Central memory CD4-positive, alpha-beta T cell (primary cell): ENCODE results near the gene MACROD1.
"Not testable (repeated sequence)": the region's sequence is repeated elsewhere in the genome, so short reads cannot be mapped to it uniquely, and the experiment has no call there.

ENCODE experiments used
- DNase-seq: peaks from one replicate; pipeline ENCODE4 v3.0.0; 2022

The MACROD1 gene

GRCh38 chr11:64052938-64053622 lies 112.8 kb downstream of the MACROD1 start:
- no peak for DNase-seq

GRCh38 chr11:64052436-64052835 lies 113.5 kb downstream of the MACROD1 start:
- DNase-seq: no peak

- no peak for DNase-seq
Observed at GRCh38 chr11:64051297-64051696, 114.6 kb downstream of the MACROD1 start.

GRCh38 chr11:64049509-64049908 lies 116.4 kb downstream of the MACROD1 start:
- DNase-seq: no peak

- DNase-seq: no peak
Observed at GRCh38 chr11:64048042-64048854, 117.7 kb downstream of the MACROD1 start.

GRCh38 chr11:64047373-64047772 lies 118.5 kb downstream of the MACROD1 start:
- not testable (repeated sequence) for DNase-seq

- DNase-seq: no peak
Observed at GRCh38 chr11:64045700-64046099, 120.2 kb downstream of the MACROD1 start.

- no peak for DNase-seq
Observed at GRCh38 chr11:64044730-64045393, 121.1 kb downstream of the MACROD1 start.

GRCh38 chr11:64043545-64043944 lies 122.4 kb downstream of the MACROD1 start:
- no peak for DNase-seq

GRCh38 chr11:64042301-64042700 lies 123.6 kb downstream of the MACROD1 start:
- no peak for DNase-seq

GRCh38 chr11:64041846-64042245 lies 124.1 kb downstream of the MACROD1 start:
- no peak for DNase-seq

GRCh38 chr11:64040684-64041322 lies 125.1 kb downstream of the MACROD1 start:
- no peak for DNase-seq

- DNase-seq: no peak
Observed at GRCh38 chr11:64039012-64039665, 126.8 kb downstream of the MACROD1 start.

- no peak for DNase-seq
Observed at GRCh38 chr11:64038500-64038899, 127.4 kb downstream of the MACROD1 start.

GRCh38 chr11:64037027-64037634 lies 128.8 kb downstream of the MACROD1 start:
- DNase-seq: no peak

- no peak for DNase-seq
Observed at GRCh38 chr11:64036087-64037026, 129.6 kb downstream of the MACROD1 start.

- DNase-seq: no peak
Observed at GRCh38 chr11:64035576-64035975, 130.3 kb downstream of the MACROD1 start, which contains the start of gene FLRT1. Gene FLRT1 (plus strand): TSS chr11:64035931. CDS start chr11:64116268, 80,337 bp downstream.

GRCh38 chr11:64035081-64035524 lies 130.8 kb downstream of the MACROD1 start:
- DNase-seq: no peak

- DNase-seq: no peak
Observed at GRCh38 chr11:64034411-64034811, 131.5 kb downstream of the MACROD1 start.

GRCh38 chr11:64032050-64032449 lies 133.9 kb downstream of the MACROD1 start:
- no peak for DNase-seq

GRCh38 chr11:64031001-64031400 lies 134.9 kb downstream of the MACROD1 start:
- no peak for DNase-seq
